AG09319 (cell line): ENCODE measurements around the gene GALNT9.

ENCODE experiments used
- DNase-seq: peaks from one replicate; pipeline ENCODE4 v3.0.0-alpha.2; 2010; ENCODE audit warnings: low read depth; ENCODE audit errors: extremely low read depth
- TF ChIP-seq, protein P1 (sequence below): IDR thresholded peaks from 2 replicates; pipeline ENCODE4 v1.5.1; 2011; ENCODE audit warnings: low read depth, mild to moderate bottlenecking, inconsistent platforms, low read length, moderate library complexity

Gene GALNT9

DNA sequence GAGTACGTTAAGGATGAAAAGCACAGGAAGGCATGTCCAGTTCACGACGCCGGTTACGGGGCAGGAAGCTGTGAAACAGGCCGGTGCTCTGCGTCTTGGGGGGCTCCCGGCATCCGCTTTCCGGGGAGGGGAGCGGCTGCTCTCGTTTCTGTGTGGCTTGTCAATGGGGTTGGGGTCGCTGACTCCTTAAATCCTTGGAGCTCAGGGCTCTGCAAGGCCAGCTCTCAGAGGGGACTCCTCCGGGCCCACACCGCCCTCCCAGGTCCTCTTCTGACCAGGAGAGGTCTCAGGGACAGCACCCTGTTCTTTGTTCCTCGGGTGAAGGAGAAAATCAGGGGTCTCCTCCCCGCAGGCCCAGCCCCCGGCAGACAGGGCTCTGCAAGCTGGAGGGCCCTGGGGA, 78.1 kb downstream of the GALNT9 start:
- DNase-seq = no peak

DNA sequence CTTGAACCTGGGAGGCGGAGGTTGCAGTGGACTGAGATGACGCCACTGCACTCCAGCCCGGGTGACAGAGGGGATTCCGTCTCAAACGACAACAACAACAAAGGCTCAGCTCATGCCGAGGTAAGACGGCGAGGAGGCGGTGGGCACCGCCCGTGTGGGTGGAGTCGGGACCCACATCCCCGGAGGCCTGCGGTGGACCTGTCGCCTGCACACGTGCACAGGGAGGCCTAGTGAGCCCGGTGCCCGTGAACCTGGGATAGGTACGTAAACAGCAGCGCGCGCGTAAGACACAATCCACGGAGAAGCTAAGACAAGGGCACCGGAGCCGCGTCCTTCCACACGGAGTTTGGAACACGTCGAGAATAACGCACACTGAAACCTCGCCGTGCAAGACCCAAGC, 78.7 kb downstream of the GALNT9 start:
- TF ChIP-seq, protein P1, sequence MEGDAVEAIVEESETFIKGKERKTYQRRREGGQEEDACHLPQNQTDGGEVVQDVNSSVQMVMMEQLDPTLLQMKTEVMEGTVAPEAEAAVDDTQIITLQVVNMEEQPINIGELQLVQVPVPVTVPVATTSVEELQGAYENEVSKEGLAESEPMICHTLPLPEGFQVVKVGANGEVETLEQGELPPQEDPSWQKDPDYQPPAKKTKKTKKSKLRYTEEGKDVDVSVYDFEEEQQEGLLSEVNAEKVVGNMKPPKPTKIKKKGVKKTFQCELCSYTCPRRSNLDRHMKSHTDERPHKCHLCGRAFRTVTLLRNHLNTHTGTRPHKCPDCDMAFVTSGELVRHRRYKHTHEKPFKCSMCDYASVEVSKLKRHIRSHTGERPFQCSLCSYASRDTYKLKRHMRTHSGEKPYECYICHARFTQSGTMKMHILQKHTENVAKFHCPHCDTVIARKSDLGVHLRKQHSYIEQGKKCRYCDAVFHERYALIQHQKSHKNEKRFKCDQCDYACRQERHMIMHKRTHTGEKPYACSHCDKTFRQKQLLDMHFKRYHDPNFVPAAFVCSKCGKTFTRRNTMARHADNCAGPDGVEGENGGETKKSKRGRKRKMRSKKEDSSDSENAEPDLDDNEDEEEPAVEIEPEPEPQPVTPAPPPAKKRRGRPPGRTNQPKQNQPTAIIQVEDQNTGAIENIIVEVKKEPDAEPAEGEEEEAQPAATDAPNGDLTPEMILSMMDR = no peak

More for the DNA sequence above, 78.1 kb downstream of the GALNT9 start:
- TF ChIP-seq, protein P1 = no peak

DNA sequence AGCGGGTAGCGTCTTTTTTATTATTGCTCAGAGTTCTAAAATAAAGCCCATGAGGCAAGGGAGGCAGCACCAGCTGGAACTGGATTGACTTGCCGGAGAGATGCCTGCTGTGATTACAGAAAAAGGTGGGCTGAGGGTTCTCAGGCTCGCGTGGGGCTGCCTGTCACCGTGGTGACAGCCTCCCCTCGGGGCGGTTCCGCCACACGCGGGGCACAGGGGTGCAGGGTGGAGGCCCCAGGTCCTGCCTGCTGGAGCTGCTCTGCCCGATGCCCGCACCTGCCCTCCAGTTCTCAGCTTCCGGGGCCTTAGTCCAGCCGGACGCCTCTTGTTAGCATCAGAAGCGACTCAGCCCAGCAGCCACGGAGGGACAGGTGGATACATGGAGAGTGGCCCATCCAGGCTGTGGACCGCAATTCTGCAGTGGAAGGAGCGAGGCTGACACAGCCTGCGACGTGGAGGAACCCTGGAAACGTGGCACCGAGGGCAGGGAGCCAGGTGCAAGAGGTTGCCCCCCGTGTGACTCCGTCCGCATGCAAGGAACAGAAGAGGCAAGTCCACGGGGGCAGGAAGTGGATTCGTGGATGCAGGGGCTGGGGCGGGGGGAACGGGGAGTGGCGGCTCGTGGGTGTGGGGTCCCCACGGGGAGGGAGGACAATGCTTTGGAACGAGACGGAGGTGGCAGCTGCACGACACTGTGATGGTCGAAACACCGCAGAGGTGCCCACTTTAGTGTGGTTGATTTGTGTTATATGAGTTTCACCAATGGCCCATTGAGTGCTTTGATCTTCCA, 79.5 kb downstream of the GALNT9 start:
- TF ChIP-seq, protein P1 = no peak

More for the DNA sequence above, 78.7 kb downstream of the GALNT9 start:
- no peak for DNase-seq

DNA sequence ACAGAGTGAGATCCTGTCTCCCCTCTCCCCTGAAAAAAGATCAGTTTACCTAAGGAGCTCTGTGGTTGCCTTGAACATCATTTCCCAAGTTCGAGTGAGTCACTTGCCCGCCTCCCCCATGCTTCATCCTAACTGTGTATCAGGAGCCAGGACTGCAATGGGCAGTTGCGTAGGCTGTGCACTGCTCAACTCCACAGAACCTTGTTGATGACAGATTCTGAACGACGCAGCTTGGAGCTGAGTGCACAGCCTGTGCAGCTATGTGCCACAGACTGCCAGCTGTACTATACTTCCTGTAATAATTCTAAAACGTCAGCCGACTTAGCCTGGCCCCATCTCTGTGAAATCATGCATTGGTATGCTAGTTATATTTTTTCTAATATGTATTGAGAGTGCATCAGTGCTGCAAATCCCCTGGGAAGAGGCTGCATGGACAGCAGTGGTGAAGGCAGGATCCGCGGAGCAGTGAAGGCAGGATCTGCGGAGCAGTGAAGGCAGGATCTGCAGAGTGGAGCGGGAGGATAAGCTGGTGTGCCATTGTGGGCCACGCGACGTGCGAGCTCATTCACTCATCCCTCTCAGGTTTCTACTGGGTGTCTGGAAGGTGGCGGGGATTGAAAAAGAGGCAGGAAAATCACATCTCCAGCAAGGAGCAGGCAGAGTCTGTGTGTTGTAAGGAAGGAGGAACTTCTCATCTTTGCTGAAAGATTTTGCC, 80.8 kb downstream of the GALNT9 start:
- TF ChIP-seq, protein P1 = no peak
- no peak for DNase-seq

More for the DNA sequence above, 79.5 kb downstream of the GALNT9 start:
- no peak for DNase-seq

DNA sequence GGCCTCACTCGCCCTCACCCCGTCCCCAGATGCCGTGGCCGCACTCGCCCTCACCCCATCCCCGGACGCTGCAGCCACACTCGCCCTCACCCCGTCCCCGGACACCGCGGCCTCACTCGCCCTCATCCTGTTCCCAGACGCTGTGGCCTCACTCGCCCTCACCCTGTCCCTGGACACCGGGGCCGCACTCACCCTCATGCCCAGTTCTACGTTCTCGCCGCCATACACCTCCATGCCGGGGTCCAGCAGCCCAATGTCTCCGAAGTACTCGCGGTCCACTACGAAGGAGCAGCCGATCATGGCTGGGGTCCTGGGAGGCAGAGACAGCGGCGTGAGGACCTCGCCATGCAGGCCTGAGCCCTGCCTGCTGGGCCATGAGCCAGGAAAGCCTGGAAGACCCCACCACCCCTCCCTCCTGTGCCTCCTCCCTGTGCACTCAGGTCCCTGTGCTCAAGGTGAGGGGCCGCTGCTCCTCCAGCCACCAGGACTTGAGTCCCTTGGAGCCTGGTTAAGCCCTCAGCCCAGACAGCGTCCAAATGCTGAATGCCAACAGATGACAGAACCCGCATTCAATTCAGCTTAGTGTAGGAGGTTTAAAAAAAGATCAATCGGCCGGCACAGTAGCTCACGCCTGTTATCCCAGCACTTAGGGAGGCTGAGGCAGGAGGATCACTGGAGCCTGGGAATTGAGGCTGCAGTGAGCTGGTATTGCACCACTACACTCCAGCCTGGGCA, 81.5 kb downstream of the GALNT9 start:
- no peak for DNase-seq
- TF ChIP-seq, protein P1 = no peak

DNA sequence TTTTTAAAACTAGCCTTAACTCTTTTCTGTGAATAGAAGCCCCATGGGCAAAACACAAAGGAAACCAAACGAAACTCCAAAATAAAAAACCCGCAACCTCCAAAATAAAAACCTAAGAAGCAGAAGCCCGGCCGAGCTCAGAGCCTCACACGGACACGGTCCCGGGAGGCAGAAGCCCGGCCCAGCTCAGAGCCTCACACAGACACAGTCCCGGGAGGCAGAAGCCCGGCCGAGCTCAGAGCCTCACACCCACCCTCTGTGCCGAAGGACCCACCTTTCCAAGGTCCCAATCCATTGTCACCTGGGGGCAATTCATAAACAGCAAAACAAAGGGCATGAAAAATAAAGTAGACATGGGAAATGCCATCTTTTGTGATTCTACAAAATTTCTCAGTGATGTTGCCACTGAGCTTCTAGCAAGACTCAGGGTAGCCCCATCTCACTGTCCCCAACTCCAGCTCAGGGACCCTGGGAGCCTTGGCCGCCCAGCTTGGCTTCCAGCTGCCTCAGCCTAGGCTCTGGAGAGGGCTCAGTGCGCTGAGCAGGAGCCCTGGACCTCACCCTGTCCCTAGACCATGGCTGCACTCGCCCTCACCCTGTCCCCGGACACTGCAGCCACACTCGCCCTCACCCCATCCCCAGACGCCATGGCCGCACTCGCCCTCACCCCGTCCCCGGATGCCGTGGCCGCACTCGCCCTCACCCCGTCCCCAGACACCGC, 82.2 kb downstream of the GALNT9 start:
- no peak for DNase-seq
- TF ChIP-seq, protein P1 = no peak
